Measurements from ENCODE around the gene VEGFB.

The VEGFB gene

DNA sequence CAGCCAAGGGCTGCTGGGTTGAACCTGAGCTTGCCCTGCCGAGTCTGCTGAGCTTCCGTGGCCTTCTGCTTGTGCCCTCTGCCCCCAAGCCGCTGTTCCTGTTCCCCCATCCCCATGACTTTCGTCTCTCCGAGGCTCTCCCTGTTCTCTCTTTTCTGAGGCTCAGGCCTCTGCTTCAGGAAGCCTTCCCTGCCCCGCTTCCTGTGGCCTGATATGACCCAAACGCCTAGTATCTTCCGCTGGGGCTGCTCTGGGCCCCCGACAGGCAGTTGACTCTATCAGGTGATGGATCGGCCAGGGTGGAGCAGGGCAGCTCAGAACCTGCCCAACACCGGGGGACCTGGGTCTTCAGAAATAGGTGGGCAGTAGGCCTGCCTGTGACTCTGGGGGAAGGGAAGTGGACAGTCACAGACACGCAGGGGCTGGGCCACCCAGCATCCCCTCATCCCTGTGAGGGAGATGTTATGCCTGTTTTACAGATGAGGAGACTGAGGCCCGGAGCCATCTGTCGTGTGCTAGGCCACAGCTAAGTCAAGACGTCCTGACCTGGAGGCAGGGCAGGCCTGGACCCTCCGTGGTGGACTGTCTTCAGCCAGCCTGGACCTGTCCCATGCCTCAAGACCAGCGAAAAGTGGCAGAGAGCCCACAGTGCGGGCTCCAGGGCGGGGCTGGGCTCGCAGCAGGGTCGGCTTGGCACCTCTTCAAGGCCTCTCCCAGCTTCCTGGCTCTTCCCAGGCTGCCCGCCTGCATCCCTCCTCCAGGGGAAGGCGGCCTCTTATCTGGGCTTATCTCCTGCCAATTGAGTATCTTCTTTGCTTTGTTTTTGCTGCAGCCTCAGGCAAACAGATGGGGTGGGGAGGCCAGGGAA, 33.9 kb downstream of the VEGFB start:
- DNase-seq (ENCODE audit: low read depth) = no peak
- TF ChIP-seq, protein P1, sequence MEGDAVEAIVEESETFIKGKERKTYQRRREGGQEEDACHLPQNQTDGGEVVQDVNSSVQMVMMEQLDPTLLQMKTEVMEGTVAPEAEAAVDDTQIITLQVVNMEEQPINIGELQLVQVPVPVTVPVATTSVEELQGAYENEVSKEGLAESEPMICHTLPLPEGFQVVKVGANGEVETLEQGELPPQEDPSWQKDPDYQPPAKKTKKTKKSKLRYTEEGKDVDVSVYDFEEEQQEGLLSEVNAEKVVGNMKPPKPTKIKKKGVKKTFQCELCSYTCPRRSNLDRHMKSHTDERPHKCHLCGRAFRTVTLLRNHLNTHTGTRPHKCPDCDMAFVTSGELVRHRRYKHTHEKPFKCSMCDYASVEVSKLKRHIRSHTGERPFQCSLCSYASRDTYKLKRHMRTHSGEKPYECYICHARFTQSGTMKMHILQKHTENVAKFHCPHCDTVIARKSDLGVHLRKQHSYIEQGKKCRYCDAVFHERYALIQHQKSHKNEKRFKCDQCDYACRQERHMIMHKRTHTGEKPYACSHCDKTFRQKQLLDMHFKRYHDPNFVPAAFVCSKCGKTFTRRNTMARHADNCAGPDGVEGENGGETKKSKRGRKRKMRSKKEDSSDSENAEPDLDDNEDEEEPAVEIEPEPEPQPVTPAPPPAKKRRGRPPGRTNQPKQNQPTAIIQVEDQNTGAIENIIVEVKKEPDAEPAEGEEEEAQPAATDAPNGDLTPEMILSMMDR (IDR thresholded peaks at IDR 0.05; ENCODE audit: low read depth, low read length, missing control alignments) = no peak
- H3K4me3 ChIP-seq (ENCODE audit: low read depth, low read length) = peak overlapping the region; percentile 87

DNA sequence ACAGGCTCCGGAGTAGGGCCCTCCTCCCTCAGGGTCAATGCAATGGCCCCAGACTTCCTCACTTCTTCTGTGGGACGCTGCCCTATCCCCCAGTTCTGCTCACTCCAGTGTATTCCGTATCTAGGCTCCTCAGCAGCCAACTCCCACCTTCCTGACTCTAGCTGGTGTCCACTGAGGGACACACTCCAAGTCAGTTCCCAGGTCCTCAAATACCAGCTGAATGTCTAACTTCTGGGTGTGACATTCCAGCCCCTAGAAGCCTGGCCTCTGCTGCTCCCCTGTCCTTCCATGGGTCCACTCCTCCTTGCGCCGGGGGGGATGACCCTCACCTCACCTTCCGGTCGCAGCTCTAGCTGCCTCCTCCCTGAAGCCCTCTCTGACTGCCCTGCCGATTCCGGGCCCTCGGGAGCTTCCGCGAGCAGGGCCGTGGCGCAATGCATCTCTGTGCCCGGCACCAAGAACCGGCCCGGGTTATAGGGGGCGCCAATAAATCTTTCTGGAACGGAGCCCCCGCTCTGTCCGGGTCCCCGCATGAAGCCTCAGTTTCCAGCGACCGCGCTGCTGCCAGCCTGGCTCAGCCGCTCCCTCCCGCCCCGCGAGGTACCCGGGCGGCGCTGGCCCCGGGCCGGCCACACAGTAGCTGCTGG, 34.6 kb downstream of the VEGFB start:
- no peak for DNase-seq (ENCODE audit: low read depth)
- TF ChIP-seq, protein P1 (IDR thresholded peaks at IDR 0.05; ENCODE audit: low read depth, low read length, missing control alignments) = peak; percentile 7
- peak overlapping the region; percentile 87 for H3K4me3 ChIP-seq (ENCODE audit: low read depth, low read length)

DNA sequence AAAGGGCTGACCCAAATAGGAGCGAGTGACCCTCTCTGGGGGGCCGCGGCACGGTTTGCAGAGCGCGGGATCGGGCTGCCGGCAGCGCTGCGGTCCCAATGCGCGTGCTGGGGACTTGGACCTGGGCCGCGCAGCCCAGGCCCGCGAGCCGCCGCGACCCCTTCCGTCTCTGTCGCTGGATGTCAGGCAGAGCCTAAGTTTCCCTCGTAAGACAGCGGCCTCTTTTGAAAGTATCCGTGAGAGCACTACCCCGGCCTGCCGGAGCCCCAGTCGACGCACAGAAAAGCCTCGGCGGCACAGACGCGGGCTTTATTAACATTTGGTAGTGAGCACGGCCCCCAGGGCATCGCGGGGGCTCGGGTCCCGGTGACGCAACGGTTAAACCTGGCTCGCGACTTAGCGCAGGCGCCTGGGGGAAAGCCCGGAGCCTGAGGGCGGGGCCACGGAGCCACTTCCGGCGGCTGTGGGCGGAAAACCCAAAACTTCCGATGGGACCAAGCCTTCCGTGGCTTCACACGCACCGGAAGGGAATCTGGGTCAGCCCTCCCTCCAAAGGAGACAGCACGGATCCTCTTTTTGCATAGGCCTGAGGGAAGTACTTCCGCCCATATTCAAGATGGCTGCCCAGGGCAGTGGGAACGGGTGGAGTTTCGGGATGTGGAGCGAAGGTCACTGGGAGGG, 35.3 kb downstream of the VEGFB start:
- peak; percentile 99 for DNase-seq (ENCODE audit: low read depth)
- peak overlapping the region; percentile 87 for H3K4me3 ChIP-seq (ENCODE audit: low read depth, low read length)
- TF ChIP-seq, protein P1 (IDR thresholded peaks at IDR 0.05; ENCODE audit: low read depth, low read length, missing control alignments) = no peak

DNA sequence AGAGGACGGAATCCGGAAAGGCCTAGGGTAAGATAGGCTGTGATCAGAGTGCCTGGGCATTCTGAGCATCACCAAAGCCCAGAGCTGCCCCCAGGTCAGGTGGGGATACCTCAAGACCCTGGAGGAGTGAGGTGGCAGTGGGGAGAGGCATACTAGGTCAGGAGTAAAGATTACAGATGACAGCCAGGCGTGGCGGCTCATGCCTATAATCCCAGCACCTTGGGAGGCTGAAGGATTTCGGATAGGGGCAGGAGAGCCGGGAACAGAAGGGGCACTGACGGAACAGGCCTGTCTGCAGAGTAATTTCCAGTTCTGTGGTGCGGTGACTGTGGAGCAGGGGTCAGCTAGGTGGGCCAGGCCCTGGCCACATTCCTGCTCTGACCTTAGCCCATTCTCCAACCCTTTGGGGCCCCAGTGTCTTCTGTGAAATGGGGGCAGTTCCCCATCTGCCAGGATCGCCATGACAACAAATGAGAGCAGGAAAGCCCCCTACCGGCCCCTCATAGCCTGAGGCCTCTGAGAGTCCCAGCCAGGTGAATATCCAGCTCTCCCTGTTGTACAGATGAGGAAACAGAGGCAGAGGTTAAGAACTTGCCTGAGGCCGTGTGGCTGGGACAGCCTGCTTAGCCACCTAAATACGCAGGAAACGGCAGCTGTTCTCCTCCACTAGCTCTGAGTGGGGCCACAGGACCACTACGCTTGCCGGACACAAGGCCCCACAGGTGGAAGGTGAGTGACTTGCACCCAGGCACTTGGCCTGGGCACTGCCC, 40.8 kb downstream of the VEGFB start:
- H3K4me3 ChIP-seq (ENCODE audit: low read depth, low read length) = no peak overlapping the region
- TF ChIP-seq, protein P1 (IDR thresholded peaks at IDR 0.05; ENCODE audit: low read depth, low read length, missing control alignments) = no peak
- DNase-seq (ENCODE audit: low read depth) = no peak

DNA sequence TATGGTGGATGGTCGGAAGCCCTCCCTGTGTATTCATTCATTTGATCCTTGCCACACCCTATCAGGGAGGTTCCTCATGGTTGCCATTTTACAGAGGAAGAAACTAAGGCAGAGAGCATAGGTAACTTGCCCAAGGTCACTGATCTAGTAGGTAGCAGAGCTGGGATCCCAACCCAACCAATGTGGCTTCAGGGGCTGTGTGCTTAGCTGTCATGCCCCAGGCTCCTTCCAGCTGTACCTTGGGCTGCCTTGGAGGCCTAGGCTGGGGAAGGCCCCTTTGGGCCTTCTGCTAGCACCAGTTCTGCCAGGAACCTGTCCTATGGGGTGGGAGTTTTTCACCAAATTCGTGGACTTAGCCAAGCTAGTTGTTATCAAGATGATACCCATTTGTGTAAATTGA, 41.5 kb downstream of the VEGFB start:
- no peak overlapping the region for H3K4me3 ChIP-seq (ENCODE audit: low read depth, low read length)
- no peak for DNase-seq (ENCODE audit: low read depth)
- TF ChIP-seq, protein P1 (IDR thresholded peaks at IDR 0.05; ENCODE audit: low read depth, low read length, missing control alignments) = no peak

DNA sequence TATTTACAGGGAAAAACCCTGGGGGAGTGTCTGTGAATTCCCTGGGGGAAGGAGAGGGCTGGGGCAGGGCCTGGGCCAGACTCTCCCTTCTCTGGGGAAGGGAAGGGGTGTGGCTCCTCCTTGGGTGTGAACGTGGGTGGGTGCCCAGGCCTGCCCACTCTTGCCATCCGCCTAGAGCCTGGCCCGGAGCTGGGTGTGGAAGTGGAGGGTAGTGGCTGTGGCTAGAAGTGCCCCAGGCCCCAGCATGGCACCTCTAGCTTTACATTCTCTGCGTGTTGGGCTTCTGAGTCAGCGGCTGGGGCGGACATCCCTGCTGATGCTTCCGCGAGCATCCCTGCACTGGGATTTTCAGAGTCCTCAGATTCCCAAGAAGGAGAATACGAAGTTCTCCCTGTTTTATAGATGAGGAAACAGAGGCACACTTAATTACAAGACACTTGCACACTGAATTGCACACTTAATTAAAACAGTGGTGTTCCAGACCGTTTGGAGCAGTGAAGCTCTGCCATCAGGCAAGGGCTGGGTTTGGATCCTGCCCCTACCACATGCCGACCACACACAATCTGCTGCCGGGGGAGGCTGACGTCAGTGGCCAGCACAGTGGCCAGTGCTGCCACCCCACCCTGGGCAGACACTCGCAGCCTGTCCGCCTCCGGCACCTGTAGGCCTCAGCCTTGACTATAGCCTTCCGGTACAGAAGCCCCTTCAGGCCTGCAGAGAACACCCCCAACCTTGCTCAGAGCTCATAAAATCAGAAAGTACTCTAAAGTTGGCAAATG, 42.5 kb downstream of the VEGFB start:
- TF ChIP-seq, protein P1 (IDR thresholded peaks at IDR 0.05; ENCODE audit: low read depth, low read length, missing control alignments) = no peak
- H3K4me3 ChIP-seq (ENCODE audit: low read depth, low read length) = no peak overlapping the region
- DNase-seq (ENCODE audit: low read depth) = no peak
